Amniotic epithelial cell (primary cell): ENCODE results near the gene RHOXF2.
A peak's percentile ranks its signal among the peaks of the same experiment; 100 is the strongest.
"Not testable (repeated sequence)": the region's sequence is repeated elsewhere in the genome, so short reads cannot be mapped to it uniquely, and the experiment has no call there.

Experiments used
- DNase-seq: peaks from one replicate; pipeline ENCODE4 v3.0.0-alpha.2; 2010; ENCODE audit warnings: low read depth

RHOXF2 gene, protein sequence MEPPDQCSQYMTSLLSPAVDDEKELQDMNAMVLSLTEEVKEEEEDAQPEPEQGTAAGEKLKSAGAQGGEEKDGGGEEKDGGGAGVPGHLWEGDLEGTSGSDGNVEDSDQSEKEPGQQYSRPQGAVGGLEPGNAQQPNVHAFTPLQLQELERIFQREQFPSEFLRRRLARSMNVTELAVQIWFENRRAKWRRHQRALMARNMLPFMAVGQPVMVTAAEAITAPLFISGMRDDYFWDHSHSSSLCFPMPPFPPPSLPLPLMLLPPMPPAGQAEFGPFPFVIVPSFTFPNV

DNA sequence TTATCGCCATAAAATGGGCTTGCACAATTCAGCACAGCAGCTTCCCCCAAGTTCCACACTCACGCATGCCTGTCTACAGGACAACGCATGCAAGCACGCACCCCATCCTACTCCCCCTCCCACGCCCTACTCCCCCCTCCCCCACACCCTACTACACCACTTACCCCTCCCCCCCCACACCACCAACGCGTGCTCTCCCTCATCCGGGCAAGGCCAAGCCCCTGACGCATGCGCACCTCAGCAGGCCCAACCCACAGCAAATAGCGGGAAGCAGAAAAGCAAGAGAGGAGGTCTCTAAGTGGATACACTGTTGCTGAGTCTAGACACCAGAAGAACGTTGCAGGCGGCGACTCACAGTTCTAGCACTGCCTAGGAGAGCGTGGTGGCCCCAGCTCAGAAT lies at the start of gene RHOXF2:
RHOXF2 (plus strand) TSS at position 301 of the 400 bp plus-strand sequence. CDS start 138 bp downstream, outside the sequence.
- DNase-seq: not testable (repeated sequence)

DNA sequence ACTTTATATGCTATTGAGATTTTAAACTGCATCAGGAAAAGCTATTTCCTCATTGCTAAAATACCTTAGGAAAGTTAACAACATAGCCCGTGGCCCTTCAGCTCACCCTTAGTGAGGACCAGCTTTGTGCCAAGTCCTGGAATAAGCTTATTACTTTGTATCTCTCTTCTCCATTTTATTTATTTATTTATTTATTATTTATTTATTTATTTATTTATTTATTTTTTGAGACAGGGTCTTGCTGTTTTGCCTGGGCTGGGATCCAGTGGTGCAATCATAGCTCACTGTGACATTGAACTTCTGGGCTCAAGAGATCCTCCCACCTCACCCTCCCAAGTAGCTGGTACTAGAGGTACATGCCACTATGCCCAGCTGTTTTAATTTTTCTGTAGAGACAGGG lies 49.0 kb upstream of the RHOXF2 start:
- no peak for DNase-seq

DNA sequence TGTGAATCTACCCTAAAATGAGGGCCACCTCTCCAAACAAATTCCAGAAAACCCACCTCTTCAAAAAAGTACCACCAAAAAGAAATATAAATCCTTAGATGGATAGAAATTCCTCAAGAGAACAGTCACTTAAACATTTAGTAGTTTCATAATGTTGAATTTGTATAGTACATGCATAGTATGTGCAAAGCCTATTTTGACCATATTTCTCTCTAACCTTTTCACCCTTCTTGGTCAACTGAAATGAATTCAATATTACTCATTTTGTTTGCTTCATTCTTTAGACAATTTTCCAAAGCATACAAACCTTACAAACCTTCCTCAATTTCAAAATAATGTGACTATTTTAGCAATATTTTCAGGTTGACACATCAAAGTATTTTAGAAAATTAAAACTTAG lies 46.8 kb upstream of the RHOXF2 start:
- peak; percentile 8 for DNase-seq

DNA sequence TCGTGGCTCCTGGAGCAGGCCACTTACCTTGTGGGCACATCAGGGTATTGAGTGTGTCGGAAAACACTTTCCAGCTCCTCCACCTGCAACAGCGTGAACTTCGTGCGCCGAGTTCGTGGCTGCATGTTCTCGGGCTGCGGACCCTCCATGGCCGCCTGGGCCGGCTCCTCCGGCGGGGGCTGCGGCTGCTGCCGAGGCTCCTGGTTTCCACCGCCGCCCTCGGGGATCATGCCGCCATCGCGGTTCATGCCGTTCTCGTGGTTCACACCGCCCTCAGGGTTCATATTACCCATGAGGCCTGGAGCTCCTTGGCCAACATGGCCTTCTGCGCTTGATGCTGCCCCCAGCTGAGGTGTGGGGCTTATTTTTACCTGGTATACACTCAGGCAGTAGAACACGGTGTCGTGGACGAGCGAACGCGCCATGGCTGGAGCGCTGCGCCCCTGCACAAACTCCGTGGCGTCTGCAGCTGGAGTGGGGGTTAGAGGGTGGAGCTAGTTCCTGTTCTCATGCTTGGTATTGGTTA lies 42.9 kb upstream of the RHOXF2 start, which contains the start of gene RHOXF1:
RHOXF1 (minus strand) TSS at position 476 of the 526 bp plus-strand sequence; CDS start at position 425, 51 bp downstream.
- no peak for DNase-seq

DNA sequence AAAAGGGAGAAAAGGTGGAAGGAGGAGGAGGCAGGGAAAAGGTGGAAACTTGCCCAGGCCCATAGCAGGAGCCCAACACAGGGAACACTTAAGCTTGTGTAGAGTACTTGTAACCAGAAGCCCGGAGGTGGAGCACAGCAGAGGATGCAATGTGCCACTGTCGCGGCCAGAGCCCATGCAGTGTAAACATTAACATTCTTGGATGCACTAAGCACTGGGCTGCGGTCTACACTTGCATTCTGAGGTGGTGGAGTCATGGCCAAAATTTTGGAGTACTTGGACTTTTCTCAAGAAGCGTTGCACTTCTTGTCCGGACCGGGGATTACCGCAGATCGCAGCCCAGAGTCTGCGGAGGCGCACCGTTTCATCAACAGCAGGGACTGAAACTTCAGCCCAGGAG lies 38.2 kb upstream of the RHOXF2 start:
- DNase-seq: peak; percentile 3

DNA sequence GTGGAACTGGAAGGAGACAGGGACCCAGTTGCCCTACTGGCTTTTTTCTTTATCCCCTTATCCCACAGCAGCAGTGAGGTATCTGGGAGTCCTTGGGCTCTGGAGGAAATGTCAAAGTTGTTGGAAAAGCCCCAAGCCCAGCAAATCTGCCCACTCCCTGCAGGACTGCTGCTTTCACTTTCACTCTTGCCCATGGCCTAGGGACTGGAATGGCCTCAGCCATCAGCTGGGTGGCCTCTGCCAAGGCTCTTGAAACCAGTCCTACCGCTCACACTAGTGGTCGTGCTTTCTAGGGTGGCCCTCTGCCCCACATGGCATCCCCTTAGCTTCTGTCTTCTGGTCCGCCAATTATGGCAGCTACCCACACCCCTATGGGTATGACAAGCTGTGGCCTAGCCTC lies 33.0 kb upstream of the RHOXF2 start:
- no peak for DNase-seq

DNA sequence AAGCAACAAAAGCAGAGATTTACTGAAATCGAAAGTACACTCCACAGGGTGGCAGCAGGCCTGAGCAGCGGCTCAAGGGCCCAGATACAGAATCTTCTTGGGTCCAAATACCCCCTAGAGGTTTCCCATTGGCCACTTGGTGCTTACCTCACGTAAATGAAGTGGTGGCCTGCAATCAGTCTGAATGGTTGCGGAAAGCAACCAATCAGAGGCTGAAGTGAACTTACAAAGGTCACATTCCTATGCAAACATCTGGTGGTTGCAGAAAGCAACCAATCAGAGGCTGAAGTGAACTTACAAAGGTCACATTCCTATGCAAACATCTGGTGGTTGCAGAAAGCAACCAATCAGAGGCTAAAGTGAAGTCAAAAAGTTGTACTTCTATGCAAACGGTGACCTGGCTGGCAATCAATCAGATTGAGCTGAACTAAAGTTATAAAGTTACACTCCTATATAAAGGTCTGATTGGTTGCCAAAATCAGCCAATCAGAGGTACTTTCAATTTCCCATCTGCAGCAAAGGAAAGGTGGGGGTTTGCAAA lies 30.0 kb upstream of the RHOXF2 start:
- DNase-seq: not testable (repeated sequence)

DNA sequence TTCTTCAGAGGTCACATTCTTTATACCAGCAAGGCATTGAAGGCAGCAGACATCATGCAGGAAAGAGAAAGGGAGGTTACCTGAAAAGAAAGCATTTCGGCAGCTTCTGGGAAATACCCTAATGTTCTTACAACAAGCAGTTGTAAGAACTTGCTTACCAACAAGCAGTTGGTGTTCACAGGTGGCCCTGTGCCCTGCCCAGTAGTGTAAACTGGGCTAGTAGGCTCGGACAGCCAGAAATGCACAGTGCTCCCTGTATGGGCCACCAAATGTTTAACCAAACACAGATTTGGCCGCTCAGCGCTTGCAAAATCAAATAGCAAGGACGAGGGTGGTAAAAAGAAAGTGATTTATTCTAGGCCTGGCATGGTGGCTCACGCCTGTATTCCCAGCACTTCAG lies 22.3 kb upstream of the RHOXF2 start:
- no peak for DNase-seq

DNA sequence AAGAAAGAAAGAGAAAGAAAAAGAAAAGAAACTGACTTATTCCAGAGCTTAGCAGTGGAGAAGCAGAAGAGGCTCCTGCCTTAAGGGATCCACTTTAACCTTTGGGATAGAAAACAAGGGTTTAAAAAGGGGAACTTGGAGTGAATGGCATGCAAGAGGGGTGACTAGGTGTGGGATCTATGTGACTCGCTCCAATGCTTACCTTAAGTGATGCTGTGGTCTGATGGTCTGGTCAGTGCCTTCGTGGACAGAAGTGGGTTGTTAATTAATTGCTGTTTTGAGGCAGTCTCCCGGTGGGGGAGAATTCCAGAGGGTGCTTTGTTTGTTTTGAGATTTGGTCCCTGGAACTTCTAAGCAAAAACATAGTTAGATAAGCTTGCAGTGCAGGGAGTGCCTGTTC lies 21.6 kb upstream of the RHOXF2 start:
- DNase-seq: no peak

DNA sequence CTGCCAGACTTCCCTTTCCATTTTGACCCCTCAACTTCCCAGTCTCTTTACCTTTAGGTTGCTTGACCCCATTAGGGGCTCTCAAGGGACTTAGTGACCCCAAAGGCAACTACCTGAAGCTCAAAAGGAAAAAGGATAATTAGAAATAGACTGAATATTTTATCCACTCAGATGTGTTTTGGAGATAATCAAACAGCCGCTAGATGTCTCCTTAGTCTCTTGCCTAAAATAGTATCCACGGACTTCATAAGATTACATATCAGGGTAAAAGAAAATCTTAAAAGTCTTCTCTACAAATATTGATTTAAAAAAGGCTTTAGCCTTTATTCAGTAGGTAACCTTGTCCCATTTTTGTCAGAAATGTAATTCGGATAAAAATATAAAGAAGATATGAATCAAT lies 21.0 kb upstream of the RHOXF2 start:
- DNase-seq: no peak

DNA sequence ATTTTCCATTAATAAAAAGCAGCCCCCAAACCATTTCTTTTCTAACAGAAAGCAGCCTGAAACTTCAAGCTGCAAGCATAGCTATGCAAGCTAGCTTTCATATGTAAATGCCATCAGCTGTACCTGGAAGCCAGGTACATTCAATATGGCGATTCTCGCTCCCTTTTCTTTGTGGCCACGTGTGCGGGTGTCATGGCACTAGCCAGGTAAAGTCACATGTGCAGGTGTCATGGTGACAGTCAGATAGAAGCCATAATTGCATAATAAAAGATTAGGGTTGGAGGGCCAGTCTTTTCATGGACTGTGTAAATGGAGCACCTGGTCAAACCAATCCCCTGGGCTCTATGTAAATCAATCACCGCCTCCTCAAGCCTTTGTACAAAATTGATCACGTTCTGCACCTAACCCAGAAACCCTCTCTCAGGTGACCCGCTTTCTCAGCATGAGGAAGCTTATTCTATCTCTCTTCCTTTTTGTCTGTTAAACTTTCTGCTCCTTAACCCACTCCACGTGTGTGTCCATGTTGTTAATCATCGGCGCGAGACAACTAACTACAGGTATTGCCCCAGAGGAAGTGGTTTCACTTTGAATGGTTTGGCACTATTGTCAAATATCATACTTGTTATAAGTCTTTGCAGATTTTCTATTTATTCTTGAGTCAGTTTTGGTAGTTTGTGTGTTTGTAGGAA lies 18.0 kb upstream of the RHOXF2 start:
- DNase-seq: no peak

DNA sequence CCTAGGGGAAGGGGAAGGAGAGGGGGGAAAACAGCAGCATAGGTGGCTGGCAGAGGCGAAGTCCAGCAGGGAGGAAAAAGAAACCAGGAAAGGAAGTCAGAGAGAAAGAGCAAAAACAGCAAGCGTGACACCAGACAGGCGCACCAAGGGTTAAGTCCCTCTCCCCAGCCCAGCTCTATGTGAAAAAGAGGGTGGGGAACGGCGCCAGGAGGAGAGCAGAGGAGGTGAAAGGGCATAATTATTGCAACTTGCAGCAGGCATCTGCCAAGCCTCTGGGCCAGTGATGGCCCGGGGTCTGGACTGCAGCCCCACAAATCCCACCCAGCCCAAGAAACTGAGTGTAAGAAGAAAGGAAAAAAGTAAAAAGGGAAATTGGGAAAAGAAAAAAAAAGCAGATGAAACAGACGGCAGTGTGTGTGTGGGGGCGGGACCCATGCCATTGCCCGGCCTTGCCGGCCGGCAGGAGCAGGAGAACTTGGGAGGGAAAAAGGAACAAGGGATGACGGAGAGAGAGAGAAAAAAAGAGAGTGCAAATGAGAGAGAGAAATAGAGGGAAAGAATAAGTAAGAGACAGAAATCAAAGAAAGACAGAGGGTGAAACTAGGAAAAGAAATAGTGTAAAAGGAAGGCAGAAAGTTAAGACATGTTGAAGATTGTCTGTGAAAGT lies 14.1 kb upstream of the RHOXF2 start:
- DNase-seq: no peak

DNA sequence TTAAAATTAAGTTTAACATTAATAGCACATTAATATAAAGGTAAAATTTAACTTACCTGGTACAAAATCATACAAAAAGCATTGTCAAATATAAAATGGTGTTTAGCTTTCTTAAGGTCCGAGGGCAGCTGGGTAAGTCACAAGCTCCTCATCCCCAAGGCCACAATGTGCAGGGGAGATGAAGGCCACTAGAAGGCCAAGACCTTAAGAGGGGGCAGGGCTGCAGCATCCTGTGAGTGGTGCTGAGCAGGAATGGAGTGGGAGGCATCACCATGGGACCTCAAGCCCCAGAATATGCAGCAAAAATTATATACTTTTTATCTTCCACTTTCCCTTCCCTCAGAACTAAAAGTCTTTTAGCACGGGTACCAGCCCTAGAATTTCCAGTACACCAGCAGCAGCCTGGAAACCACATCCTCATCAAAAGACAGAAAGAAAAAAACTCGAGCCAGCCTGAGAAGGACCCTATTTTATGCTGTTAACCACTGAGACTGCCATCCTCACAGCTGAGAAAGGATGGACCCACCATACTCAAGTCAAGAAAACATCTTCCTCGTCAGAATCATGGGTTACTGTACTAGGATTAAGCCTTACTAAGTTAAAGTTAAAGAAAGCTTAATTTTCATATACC lies 13.0 kb upstream of the RHOXF2 start:
- DNase-seq: no peak

DNA sequence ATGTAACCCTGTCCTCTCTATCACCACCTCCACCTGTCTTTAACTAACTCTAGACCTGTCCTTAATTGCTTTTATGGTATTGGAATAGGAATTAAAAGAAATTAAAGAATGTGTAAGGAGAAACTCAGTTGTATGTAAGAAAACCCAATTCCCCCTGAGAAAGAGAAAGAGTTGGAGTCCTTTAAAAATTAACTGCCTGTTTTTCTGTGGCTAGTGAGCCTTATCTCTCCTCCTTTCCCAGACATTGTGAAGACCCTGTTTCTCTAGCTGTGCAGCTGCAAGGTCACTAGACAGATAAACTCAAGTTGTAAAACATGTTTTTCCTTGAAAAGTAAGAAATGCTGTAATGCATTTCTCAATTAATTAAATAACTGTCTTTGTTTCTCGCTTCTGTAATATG lies 12.1 kb upstream of the RHOXF2 start:
- DNase-seq: not testable (repeated sequence)

DNA sequence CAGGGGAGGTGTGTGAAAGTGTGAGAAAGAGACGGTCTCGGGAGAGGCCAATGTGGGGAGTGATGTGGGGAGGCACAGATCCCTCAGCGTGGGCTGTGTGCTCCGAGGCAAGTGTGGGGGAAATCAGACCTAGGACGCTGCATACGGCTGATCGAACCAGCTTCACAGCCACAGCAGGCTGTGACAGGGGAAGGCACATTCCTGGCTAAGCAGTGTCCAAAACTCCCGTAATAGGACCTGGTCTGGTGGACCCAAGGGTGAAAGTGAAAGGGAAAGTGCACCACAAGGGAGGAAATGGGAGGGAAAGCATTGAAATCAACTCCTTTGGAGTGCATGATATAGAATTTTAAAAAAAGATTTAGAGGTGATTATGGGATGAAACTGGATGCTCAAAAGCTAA lies 10.9 kb upstream of the RHOXF2 start:
- DNase-seq: no peak

DNA sequence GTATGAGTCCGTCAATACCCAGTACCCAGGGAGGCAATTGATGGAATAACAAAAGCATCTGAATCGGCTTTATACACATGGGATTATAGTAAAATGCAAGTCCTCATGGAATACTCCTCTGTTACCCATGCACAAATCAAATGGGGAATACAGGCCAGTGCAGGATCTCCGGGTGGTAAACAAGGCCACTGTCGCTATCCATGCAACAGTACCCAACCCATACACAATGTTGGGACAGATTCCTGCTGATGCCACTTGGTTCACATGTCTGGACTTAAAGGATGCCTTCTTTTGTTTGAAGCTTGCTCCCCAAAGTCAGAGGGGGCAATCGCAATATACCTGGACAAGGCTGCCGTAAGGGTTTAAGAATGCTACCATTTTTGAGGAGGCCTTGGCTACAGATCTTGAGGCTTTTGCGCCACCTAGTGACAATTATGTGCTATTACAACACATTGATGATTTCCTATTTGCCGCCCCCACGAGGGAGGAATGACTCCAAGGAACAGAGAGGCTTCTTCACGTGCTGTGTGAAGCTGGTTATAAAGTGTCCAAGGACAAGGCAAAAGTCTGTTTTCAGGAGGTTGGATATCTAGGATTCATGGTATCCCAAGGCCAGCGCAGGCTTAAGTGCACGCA lies 8.2 kb upstream of the RHOXF2 start:
- DNase-seq: not testable (repeated sequence)

DNA sequence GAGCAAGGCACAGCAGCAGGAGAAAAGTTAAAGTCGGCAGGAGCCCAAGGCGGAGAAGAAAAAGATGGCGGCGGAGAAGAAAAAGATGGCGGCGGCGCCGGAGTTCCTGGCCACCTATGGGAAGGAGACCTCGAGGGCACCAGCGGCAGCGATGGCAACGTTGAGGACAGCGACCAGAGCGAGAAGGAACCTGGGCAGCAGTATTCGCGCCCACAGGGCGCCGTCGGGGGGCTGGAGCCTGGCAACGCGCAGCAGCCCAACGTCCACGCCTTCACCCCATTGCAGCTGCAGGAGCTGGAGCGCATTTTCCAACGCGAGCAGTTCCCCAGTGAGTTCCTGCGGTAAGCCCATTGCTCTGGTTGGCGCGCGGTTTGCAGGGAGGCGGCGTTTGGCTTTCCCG lies 673 bp downstream of the RHOXF2 start:
- not testable (repeated sequence) for DNase-seq

DNA sequence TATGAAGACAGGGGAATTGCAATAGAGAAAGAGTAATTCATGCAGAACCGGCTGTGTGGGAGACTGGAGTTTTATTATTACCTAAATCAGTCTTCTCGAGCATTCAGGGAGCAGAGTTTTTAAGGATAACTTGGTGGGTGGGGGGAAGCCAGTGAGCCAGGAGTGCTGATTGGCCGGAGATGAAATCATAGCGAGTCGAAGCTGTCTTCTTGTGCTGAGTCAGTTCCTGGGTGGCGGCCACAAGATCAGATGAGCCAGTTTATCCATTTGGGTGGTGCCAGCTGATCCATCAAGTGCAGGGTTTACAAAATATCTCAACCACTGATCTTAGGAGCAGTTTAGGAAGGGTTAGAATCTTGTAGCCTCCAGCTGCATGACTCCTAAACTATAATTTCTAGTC lies 34.8 kb downstream of the RHOXF2 start:
- not testable (repeated sequence) for DNase-seq

DNA sequence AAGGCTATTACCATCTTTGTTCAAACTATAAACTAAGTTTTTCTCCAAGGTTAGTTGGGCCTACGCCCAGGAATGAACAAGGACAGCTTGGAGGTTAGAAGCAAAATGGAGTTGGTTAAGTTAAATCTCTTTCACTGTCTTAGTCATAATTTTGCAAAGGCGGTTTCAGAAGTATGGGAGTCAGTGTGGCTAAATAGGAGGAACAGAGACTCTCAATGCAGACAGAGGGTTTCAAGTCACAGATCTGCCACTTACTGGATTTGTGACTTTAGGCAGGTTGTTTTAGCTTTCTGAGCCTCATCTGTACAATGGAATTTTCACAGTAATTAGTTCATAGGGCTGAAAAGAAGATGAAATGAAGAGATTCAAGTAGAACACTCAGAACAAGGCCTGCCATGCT lies 35.3 kb downstream of the RHOXF2 start:
- DNase-seq: not testable (repeated sequence)

DNA sequence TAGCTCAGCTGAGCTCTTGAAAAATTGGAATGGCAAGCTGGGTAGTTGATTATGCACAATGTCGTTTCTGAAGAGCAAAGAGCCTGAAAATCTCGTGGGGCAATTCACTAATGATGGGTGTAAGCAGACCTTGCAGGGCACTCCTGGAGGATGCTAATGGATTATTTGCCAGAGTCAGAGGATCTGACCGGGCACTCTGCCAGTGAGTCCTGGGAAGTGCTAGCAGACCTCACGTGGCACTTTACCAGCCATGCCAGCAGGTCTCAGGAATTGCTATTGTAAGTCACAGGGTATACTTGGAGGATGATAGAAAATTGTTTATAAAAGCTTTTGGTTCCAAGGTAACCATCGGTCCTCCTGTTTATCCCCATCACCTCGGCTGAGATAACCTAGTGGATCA lies 37.4 kb downstream of the RHOXF2 start:
- not testable (repeated sequence) for DNase-seq

DNA sequence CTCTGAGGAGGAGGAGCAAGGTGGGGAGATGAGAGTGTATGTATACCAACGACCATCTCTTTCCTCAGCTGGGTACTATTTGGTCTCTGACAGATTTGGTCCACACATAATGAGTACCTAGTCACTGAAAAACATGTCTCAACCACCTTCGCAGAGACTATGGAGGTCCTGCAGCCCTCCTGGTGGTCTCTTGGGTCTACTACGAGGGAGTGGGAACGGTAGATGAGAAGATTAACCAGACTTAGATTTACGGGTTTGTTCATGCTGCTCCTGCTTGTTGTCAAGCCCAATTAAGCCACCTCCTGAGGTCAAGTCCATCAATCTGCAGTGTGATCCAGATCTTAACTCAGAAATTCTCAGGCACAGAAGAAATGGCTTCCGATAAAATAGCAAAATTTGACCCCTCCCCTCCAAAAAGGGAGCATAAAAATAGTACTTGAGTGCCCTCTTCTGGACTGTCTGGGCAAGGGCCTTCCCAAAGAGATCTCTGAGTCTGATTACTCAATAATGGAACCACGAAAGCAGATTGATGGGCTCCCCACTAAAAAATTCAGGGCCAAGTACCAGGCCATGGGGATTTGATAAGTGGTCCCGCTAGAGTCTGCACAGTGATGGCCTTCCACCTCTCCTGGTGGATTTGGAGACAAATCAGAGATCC lies 38.3 kb downstream of the RHOXF2 start:
- DNase-seq: not testable (repeated sequence)
